Measurements from ENCODE around the gene FAM168A.

GRCh38 chr11:73591743-73592142 lies 6.2 kb downstream of the FAM168A start:
- no peak for TF ChIP-seq CUX1 (CRISPR knock-in tag; IDR thresholded peaks at IDR 0.05)
- no peak for TF ChIP-seq CTCF (IDR thresholded peaks at IDR 0.05 in 2 of 3, conservative IDR thresholded peaks at IDR 0.05 in 1 of 3; ENCODE audit: insufficient read depth in 2 of 3, low read depth in 1 of 3, low read length in 3 of 3)
- no peak for TF ChIP-seq GTF2F1 (IDR thresholded peaks at IDR 0.05; ENCODE audit: low read depth, low read length)
- no peak for TF ChIP-seq EZH2 (IDR thresholded peaks at IDR 0.05; ENCODE audit: borderline replicate concordance, low read depth, low read length)
- no peak for TF ChIP-seq HMGXB4 (CRISPR knock-in tag; IDR thresholded peaks at IDR 0.05)
- no peak for TF ChIP-seq NR4A1 (CRISPR knock-in tag; IDR thresholded peaks at IDR 0.05)
- no peak for TF ChIP-seq NR4A1 (tag; IDR thresholded peaks at IDR 0.05)
- no peak for TF ChIP-seq POLR2AphosphoS5 (IDR thresholded peaks at IDR 0.05; ENCODE audit: control insufficient read depth, insufficient read depth, low read depth, low read length)
- no peak for TF ChIP-seq SPI1 (IDR thresholded peaks at IDR 0.05; ENCODE audit: borderline replicate concordance, low read depth, low read length)
- no peak for TF ChIP-seq GABPB1 (CRISPR knock-in tag; IDR thresholded peaks at IDR 0.05)
- no peak for TF ChIP-seq FOXP1 (CRISPR knock-in tag; IDR thresholded peaks at IDR 0.05)
- TF ChIP-seq CHD2 (IDR thresholded peaks at IDR 0.05; ENCODE audit: low read depth, low read length): no peak
- TF ChIP-seq ZBTB33 (CRISPR knock-in tag; IDR thresholded peaks at IDR 0.05): no peak
- no peak for TF ChIP-seq ZNF3 (CRISPR knock-in tag; IDR thresholded peaks at IDR 0.05)
